ENCODE measurements around the gene LZTS3. TPM values are rescaled to one million over a fixed set of nuclear protein-coding genes. Genes with fewer than 3 reads are reported as not detected.

The LZTS3 gene
- total RNA-seq, 1 donor from 2014 or later, result 11.3 TPM

DNA sequence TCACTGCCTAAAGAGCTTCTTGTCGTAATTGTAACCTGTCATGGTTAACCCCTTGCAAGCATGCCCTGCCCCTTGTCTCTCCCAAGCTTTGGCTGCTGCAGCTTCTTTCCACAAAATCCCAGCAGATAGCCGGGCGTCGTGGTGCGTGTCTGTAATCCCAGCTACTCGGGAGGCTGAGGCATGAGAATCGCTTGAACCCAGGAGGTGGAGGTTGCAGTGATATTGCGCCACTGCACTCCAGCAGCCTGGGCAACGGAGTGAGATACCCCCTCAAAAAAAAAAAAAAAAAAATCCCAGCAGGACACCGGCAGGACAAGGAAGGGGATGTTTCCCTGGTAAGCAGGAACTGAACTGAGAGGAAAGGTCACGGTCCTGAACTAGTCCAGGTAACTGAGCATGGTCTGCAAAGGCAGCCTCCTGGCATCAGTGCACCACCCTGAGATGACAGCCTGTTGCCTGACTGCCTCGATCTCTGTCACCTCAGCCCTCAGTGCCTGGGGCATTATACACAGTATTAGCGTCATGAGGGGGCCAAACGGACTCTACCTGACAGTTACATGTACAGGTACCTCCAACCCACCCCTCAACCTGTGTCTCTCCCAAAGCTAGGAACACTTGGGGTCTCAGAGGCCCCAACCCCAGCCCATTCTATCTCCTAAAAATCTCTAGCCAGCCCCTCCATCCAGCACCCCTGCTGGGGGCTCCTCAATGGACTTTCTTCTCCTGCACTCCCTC, 1.8 kb downstream of the LZTS3 start:
- Histone ChIP-seq H3K27me3 (ENCODE audit: control insufficient read depth, insufficient read depth, low read length) (peaks cover 6% of the 10 kb centered on the region), H3K36me3 (ENCODE audit: control insufficient read depth, insufficient read depth, low read length) (no peaks in the 10 kb centered on the region), H3K4me3 (ENCODE audit: low read depth, low read length) (no peak overlapping the region)
- FAIRE-seq (no peak), DNase-seq (ENCODE audit: low read depth) (no peak)
- TF ChIP-seq, protein P1, sequence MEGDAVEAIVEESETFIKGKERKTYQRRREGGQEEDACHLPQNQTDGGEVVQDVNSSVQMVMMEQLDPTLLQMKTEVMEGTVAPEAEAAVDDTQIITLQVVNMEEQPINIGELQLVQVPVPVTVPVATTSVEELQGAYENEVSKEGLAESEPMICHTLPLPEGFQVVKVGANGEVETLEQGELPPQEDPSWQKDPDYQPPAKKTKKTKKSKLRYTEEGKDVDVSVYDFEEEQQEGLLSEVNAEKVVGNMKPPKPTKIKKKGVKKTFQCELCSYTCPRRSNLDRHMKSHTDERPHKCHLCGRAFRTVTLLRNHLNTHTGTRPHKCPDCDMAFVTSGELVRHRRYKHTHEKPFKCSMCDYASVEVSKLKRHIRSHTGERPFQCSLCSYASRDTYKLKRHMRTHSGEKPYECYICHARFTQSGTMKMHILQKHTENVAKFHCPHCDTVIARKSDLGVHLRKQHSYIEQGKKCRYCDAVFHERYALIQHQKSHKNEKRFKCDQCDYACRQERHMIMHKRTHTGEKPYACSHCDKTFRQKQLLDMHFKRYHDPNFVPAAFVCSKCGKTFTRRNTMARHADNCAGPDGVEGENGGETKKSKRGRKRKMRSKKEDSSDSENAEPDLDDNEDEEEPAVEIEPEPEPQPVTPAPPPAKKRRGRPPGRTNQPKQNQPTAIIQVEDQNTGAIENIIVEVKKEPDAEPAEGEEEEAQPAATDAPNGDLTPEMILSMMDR (IDR thresholded peaks at IDR 0.05; ENCODE audit: insufficient read depth, low read length, severe bottlenecking), result no peak

GRCh38 chr20:3168829-3169590, 4.3 kb downstream of the LZTS3 start:
- H3K27me3 ChIP-seq (ENCODE audit: control insufficient read depth, insufficient read depth, low read length), result peaks cover 6% of the 10 kb centered on the region
- DNase-seq (ENCODE audit: low read depth), result no peak
- FAIRE-seq, result no peak
- no peaks in the 10 kb centered on the region for H3K36me3 ChIP-seq (ENCODE audit: control insufficient read depth, insufficient read depth, low read length)
- H3K4me3 ChIP-seq (ENCODE audit: low read depth, low read length), result no peak overlapping the region
- TF ChIP-seq, protein P1 (IDR thresholded peaks at IDR 0.05; ENCODE audit: insufficient read depth, low read length, severe bottlenecking), result no peak

GRCh38 chr20:3168079-3168828, 5.1 kb downstream of the LZTS3 start:
- no peak for FAIRE-seq

DNA sequence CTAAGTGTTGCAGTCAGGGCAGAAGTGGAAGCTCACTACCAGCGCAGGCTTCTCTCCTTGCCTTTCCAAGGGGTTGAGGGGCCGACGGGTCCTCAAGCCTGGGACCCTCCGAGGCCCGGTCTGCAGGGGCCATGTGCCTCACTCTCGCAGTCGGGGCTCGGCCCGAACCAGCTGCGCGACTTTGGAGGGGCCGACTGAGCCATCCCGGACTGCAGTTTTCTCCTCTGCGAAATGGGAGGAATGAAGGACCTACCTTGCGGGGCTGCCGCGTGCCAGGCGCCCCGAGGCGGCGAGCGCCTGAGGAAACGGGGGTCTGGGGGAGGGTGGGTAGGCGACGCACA, 5.6 kb downstream of the LZTS3 start:
- peaks cover 6% of the 10 kb centered on the region for H3K27me3 ChIP-seq (ENCODE audit: control insufficient read depth, insufficient read depth, low read length)
- no peak for FAIRE-seq

More at GRCh38 chr20:3168079-3168828, 5.1 kb downstream of the LZTS3 start:
- TF ChIP-seq, protein P1 (IDR thresholded peaks at IDR 0.05; ENCODE audit: insufficient read depth, low read length, severe bottlenecking), result peak; percentile 37
- H3K27me3 ChIP-seq (ENCODE audit: control insufficient read depth, insufficient read depth, low read length), result peaks cover 6% of the 10 kb centered on the region
- no peaks in the 10 kb centered on the region for H3K36me3 ChIP-seq (ENCODE audit: control insufficient read depth, insufficient read depth, low read length)
- peak overlapping the region; percentile 30 for H3K4me3 ChIP-seq (ENCODE audit: low read depth, low read length)
- DNase-seq (ENCODE audit: low read depth), result no peak

GRCh38 chr20:3166913-3167342, 6.4 kb downstream of the LZTS3 start:
- TF ChIP-seq, protein P1 (IDR thresholded peaks at IDR 0.05; ENCODE audit: insufficient read depth, low read length, severe bottlenecking), result no peak
- H3K36me3 ChIP-seq (ENCODE audit: control insufficient read depth, insufficient read depth, low read length), result no peaks in the 10 kb centered on the region
- DNase-seq (ENCODE audit: low read depth) (no peak), FAIRE-seq (no peak)
- peaks cover 6% of the 10 kb centered on the region for H3K27me3 ChIP-seq (ENCODE audit: control insufficient read depth, insufficient read depth, low read length)
- H3K4me3 ChIP-seq (ENCODE audit: low read depth, low read length), result no peak overlapping the region

More for the DNA sequence above, 5.6 kb downstream of the LZTS3 start:
- Histone ChIP-seq H3K36me3 (ENCODE audit: control insufficient read depth, insufficient read depth, low read length) (no peaks in the 10 kb centered on the region), H3K4me3 (ENCODE audit: low read depth, low read length) (peak overlapping the region; percentile 30)
- DNase-seq (ENCODE audit: low read depth), result no peak
- TF ChIP-seq, protein P1 (IDR thresholded peaks at IDR 0.05; ENCODE audit: insufficient read depth, low read length, severe bottlenecking), result no peak

Measured in bronchial epithelial cell (primary cell).